GM12865 (cell line): ENCODE data around the gene RBM33.

Source experiments
- DNase-seq: peaks from one replicate; pipeline ENCODE4 v3.0.0; 2010; ENCODE audit warnings: low read depth
- H3K4me3 ChIP-seq: 2 replicates; pipeline ENCODE4 v1.5.1; 2011; ENCODE audit warnings: mild to moderate bottlenecking, low read depth, low read length, control low read depth
- CTCF ChIP-seq: IDR thresholded peaks from 2 replicates; pipeline ENCODE4 v1.5.1; 2011; ENCODE audit warnings: low read length, control low read depth, low read depth, inconsistent platforms; ENCODE audit not compliant: insufficient read depth; ENCODE audit errors: missing control alignments

Gene RBM33

GRCh38 chr7:155625557-155625956, 18.9 kb upstream of the RBM33 start:
- no peak for TF ChIP-seq CTCF
- H3K4me3 ChIP-seq, result no peak overlapping the region
- DNase-seq, result no peak

- no peak for TF ChIP-seq CTCF
- DNase-seq, result no peak
- no peak overlapping the region for H3K4me3 ChIP-seq
These were observed 15.3 kb upstream of the RBM33 start for GRCh38 chr7:155629171-155629570.

GRCh38 chr7:155631155-155631554, 13.3 kb upstream of the RBM33 start:
- DNase-seq, result no peak
- TF ChIP-seq CTCF, result no peak
- H3K4me3 ChIP-seq, result no peak overlapping the region

- TF ChIP-seq CTCF, result no peak
- H3K4me3 ChIP-seq, result no peak overlapping the region
- no peak for DNase-seq
These were observed 8.6 kb upstream of the RBM33 start for GRCh38 chr7:155635817-155636216.

GRCh38 chr7:155637155-155637554, 7.3 kb upstream of the RBM33 start:
- H3K4me3 ChIP-seq, result no peak overlapping the region
- no peak for DNase-seq
- TF ChIP-seq CTCF, result no peak

GRCh38 chr7:155638366-155638765, 6.1 kb upstream of the RBM33 start:
- no peak for TF ChIP-seq CTCF
- DNase-seq, result peak; percentile 42
- no peak overlapping the region for H3K4me3 ChIP-seq

GRCh38 chr7:155639958-155640520, 4.4 kb upstream of the RBM33 start:
- no peak for DNase-seq
- TF ChIP-seq CTCF, result no peak

More at GRCh38 chr7:155639958-155640520, 4.4 kb upstream of the RBM33 start:
- H3K4me3 ChIP-seq, result no peak overlapping the region
